ENCODE data around the gene PSMD3. TPM values are rescaled to one million over a fixed set of nuclear protein-coding genes. Genes with fewer than 3 reads are reported as not detected.

PSMD3 gene
- total and polyA plus RNA-seq, 4 donors = 30.7 to 80.7 (median 66.3) TPM

DNA sequence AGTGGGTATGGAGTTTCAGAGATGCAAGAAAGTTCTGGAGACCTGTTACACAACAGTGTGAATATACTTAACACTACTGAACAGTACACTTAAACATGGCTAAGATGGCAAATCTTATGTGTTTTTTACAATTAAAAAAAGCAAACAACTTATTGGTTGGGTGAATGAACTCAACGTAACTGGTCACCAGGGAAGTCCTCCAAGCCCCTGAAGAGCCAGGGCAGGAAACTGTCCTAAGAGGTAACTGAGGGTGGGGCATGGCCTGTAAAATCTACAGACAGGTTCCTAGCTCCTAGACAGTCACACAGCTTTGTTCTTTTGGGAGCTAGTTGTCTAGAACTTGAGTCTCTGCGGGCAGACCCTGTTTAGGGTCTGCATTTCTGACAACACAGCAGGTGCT is 45.0 kb downstream of the PSMD3 start:
- H3K9me3 ChIP-seq (ENCODE audit: control insufficient read depth in 4 of 4, low read length in 3 of 4) = no peaks in the 10 kb centered on the region
- peaks cover 2 to 15% (median 7%) of the 10 kb centered on the region in 4 donors for H3K4me1 ChIP-seq (ENCODE audit: control insufficient read depth in 4 of 4, insufficient read depth in 4 of 4, low read length in 3 of 4)
- peaks cover 11 to 44% (median 21%) of the 10 kb centered on the region in 4 donors for H3K36me3 ChIP-seq (ENCODE audit: control insufficient read depth in 4 of 4, insufficient read depth in 3 of 4, low read depth in 1 of 4, low read length in 3 of 4)
- TF ChIP-seq RXRA (IDR thresholded peaks at IDR 0.05) = no peak
- TF ChIP-seq FOXA1 (IDR thresholded peaks at IDR 0.05) = no peak
- TF ChIP-seq HNF4A (conservative IDR thresholded peaks at IDR 0.05) = no peak
- no peak overlapping the region for H3K9ac ChIP-seq (ENCODE audit: low read depth in 1 of 2, low read length in 2 of 2)
- 88% methylated on average over 2 of the region's 2 CpGs for WGBS
- no peaks in the 10 kb centered on the region for H3K27me3 ChIP-seq (ENCODE audit: control insufficient read depth in 4 of 4, insufficient read depth in 4 of 4, low read length in 3 of 4)
- no peak overlapping the region for H3K27ac ChIP-seq (ENCODE audit: low read depth in 1 of 2, low read length in 2 of 2)
- DNase-seq (ENCODE audit: low spot score) = no peak
- H3K4me3 ChIP-seq (ENCODE audit: low read depth in 1 of 3, low read length in 3 of 3) = no peak overlapping the region

GRCh38 chr17:40025991-40026815 is 45.6 kb downstream of the PSMD3 start:
- no peaks in the 10 kb centered on the region for H3K27me3 ChIP-seq (ENCODE audit: control insufficient read depth in 4 of 4, insufficient read depth in 4 of 4, low read length in 3 of 4)
- H3K27ac ChIP-seq (ENCODE audit: low read depth in 1 of 2, low read length in 2 of 2) = no peak overlapping the region
- no peak overlapping the region for H3K9ac ChIP-seq (ENCODE audit: low read depth in 1 of 2, low read length in 2 of 2)
- H3K4me1 ChIP-seq (ENCODE audit: control insufficient read depth in 4 of 4, insufficient read depth in 4 of 4, low read length in 3 of 4) = peaks cover 2 to 15% (median 8%) of the 10 kb centered on the region in 4 donors
- WGBS = 59% methylated on average over 22 of the region's 22 CpGs
- no peak for DNase-seq (ENCODE audit: low spot score)
- TF ChIP-seq GABPA (IDR thresholded peaks at IDR 0.05 in 1 of 2, conservative IDR thresholded peaks at IDR 0.05 in 1 of 2) (no peak), HNF4A (conservative IDR thresholded peaks at IDR 0.05) (peak in 1 of 2 donors; percentile 41), YY1 (IDR thresholded peaks at IDR 0.05) (no peak)
- H3K9me3 ChIP-seq (ENCODE audit: control insufficient read depth in 4 of 4, low read length in 3 of 4) = no peaks in the 10 kb centered on the region
- H3K4me3 ChIP-seq (ENCODE audit: low read depth in 1 of 3, low read length in 3 of 3) = no peak overlapping the region
- peaks cover 11 to 45% (median 21%) of the 10 kb centered on the region in 4 donors for H3K36me3 ChIP-seq (ENCODE audit: control insufficient read depth in 4 of 4, insufficient read depth in 3 of 4, low read depth in 1 of 4, low read length in 3 of 4)

DNA sequence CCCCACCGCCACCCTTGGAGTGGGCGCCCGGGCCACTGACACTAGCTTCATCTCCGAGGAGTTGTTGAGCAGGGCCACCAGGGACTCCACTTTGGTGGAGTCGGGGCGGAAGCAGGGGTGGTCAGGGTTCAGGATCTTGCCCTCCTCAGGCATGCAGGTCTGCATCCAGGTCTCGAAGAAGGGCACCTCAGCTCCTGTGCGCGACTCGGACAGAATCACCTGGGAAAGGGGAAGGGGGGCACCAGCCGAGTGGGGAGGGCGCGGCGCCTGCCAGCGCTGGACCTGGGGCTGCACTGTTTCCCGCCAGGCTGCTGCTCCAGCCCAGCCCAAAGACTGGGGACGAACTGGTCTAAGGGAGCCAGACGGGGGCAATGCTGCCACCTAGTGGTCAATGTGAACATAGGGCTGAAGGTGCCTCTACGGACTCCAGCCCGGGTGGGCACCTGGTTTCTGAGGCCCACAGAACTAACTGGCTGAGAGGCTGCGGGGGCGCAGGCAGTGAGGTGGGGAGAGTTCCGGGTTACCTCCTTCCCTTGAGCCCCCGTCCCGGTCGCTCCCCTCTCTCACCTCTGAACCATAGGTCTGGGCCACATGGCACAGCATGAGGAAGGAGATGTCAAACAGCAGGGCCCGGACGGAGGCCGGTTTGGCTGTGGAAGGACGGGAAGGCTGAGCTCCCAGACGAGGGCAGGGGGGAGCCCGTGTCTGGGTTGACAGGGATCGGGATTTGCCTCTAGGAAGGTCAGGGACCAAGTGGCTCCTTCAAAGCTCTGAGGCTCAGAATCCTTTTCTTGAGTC is 46.4 kb downstream of the PSMD3 start:
- no peaks in the 10 kb centered on the region for H3K9me3 ChIP-seq (ENCODE audit: control insufficient read depth in 4 of 4, low read length in 3 of 4)
- peaks cover 6 to 23% (median 13%) of the 10 kb centered on the region in 4 donors for H3K4me1 ChIP-seq (ENCODE audit: control insufficient read depth in 4 of 4, insufficient read depth in 4 of 4, low read length in 3 of 4)
- no peak overlapping the region for H3K4me3 ChIP-seq (ENCODE audit: low read depth in 1 of 3, low read length in 3 of 3)
- WGBS = 39% methylated on average over 33 of the region's 33 CpGs
- H3K27me3 ChIP-seq (ENCODE audit: control insufficient read depth in 4 of 4, insufficient read depth in 4 of 4, low read length in 3 of 4) = no peaks in the 10 kb centered on the region
- TF ChIP-seq NR2F2 (IDR thresholded peaks at IDR 0.05) = no peak
- peak; percentile 85 for TF ChIP-seq CTCF (IDR thresholded peaks at IDR 0.05; ENCODE audit: low read depth, low read length, missing input control)
- TF ChIP-seq RAD21 (IDR thresholded peaks at IDR 0.05) = peak; percentile 75 to 87
- peak; percentile 78 for DNase-seq (ENCODE audit: low spot score)
- H3K36me3 ChIP-seq (ENCODE audit: control insufficient read depth in 4 of 4, insufficient read depth in 3 of 4, low read depth in 1 of 4, low read length in 3 of 4) = peaks cover 7 to 43% (median 22%) of the 10 kb centered on the region in 4 donors
- no peak overlapping the region for H3K9ac ChIP-seq (ENCODE audit: low read depth in 1 of 2, low read length in 2 of 2)
- no peak overlapping the region for H3K27ac ChIP-seq (ENCODE audit: low read depth in 1 of 2, low read length in 2 of 2)

DNA sequence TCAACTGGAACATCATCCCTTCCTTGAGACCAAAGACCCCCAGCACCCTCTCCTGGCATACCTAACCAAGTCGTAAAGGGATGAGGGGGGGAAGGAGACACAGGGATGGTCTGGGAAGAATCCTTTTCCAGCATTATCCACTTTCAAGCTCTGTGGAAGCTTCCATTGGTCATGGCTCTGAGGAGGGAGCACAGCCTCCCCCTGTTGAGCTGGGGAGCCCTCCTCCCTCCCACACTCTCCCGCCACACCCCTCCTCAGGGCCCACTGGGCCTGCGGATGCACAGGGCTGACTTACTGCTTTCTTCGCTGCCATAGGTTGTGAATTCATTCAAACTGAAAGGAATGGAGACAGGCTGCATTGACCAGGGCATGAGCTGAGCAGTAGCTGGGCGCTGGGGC is 47.0 kb downstream of the PSMD3 start:
- WGBS = 92% methylated on average over 5 of the region's 5 CpGs
- Histone ChIP-seq H3K4me3 (ENCODE audit: low read depth in 1 of 3, low read length in 3 of 3) (no peak overlapping the region), H3K36me3 (ENCODE audit: control insufficient read depth in 4 of 4, insufficient read depth in 3 of 4, low read depth in 1 of 4, low read length in 3 of 4) (peaks cover 3 to 38% (median 20%) of the 10 kb centered on the region in 4 donors), H3K9me3 (ENCODE audit: control insufficient read depth in 4 of 4, low read length in 3 of 4) (no peaks in the 10 kb centered on the region), H3K27ac (ENCODE audit: low read depth in 1 of 2, low read length in 2 of 2) (no peak overlapping the region), H3K27me3 (ENCODE audit: control insufficient read depth in 4 of 4, insufficient read depth in 4 of 4, low read length in 3 of 4) (no peaks in the 10 kb centered on the region), H3K9ac (ENCODE audit: low read depth in 1 of 2, low read length in 2 of 2) (no peak overlapping the region), H3K4me1 (ENCODE audit: control insufficient read depth in 4 of 4, insufficient read depth in 4 of 4, low read length in 3 of 4) (peaks cover 8 to 29% (median 18%) of the 10 kb centered on the region in 4 donors)
- no peak for DNase-seq (ENCODE audit: low spot score)
- TF ChIP-seq TAF1 (conservative IDR thresholded peaks at IDR 0.05) = no peak
- TF ChIP-seq, protein P1, sequence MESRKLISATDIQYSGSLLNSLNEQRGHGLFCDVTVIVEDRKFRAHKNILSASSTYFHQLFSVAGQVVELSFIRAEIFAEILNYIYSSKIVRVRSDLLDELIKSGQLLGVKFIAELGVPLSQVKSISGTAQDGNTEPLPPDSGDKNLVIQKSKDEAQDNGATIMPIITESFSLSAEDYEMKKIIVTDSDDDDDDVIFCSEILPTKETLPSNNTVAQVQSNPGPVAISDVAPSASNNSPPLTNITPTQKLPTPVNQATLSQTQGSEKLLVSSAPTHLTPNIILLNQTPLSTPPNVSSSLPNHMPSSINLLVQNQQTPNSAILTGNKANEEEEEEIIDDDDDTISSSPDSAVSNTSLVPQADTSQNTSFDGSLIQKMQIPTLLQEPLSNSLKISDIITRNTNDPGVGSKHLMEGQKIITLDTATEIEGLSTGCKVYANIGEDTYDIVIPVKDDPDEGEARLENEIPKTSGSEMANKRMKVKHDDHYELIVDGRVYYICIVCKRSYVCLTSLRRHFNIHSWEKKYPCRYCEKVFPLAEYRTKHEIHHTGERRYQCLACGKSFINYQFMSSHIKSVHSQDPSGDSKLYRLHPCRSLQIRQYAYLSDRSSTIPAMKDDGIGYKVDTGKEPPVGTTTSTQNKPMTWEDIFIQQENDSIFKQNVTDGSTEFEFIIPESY (IDR thresholded peaks at IDR 0.05) = no peak
- no peak for TF ChIP-seq RXRA (IDR thresholded peaks at IDR 0.05)
- TF ChIP-seq FOXA1 (IDR thresholded peaks at IDR 0.05) = no peak
- TF ChIP-seq NR2F2 (IDR thresholded peaks at IDR 0.05) = no peak
- TF ChIP-seq YY1 (IDR thresholded peaks at IDR 0.05) = no peak
- TF ChIP-seq SP1 (IDR thresholded peaks at IDR 0.05) = no peak
- no peak for TF ChIP-seq GABPA (IDR thresholded peaks at IDR 0.05 in 1 of 2, conservative IDR thresholded peaks at IDR 0.05 in 1 of 2)
- TF ChIP-seq HNF4G (IDR thresholded peaks at IDR 0.05) = no peak
- no peak for TF ChIP-seq HNF4A (conservative IDR thresholded peaks at IDR 0.05)
- TF ChIP-seq REST (IDR thresholded peaks at IDR 0.05) = no peak
